ENCODE results near the gene FSIP2. TPM values are rescaled to one million over a fixed set of nuclear protein-coding genes. Genes with fewer than 3 reads are reported as not detected.

The FSIP2 gene
- polyA plus RNA-seq, 1 donor, result 1.8 TPM

- no peak overlapping the region for H3K4me3 ChIP-seq (ENCODE audit: low read length)
- no peaks in the 10 kb centered on the region for H3K4me1 ChIP-seq (ENCODE audit: control insufficient read depth, insufficient read depth, low read length)
- DNase-seq, result no peak
- H3K27me3 ChIP-seq (ENCODE audit: control insufficient read depth, insufficient read depth, low read length), result no peaks in the 10 kb centered on the region
- WGBS (ENCODE audit: insufficient coverage, low lambda C conversion rate), result 100% methylated on average over 1 of the region's 1 CpG
- no peaks in the 10 kb centered on the region for H3K36me3 ChIP-seq (ENCODE audit: control insufficient read depth, insufficient read depth, low read length)
- H3K27ac ChIP-seq (ENCODE audit: low read length), result no peak overlapping the region
- H3K9me3 ChIP-seq (ENCODE audit: control insufficient read depth, low read depth, low read length), result no peaks in the 10 kb centered on the region
Measured at GRCh38 chr2:185807351-185807750, 68.7 kb downstream of the FSIP2 start.

DNA sequence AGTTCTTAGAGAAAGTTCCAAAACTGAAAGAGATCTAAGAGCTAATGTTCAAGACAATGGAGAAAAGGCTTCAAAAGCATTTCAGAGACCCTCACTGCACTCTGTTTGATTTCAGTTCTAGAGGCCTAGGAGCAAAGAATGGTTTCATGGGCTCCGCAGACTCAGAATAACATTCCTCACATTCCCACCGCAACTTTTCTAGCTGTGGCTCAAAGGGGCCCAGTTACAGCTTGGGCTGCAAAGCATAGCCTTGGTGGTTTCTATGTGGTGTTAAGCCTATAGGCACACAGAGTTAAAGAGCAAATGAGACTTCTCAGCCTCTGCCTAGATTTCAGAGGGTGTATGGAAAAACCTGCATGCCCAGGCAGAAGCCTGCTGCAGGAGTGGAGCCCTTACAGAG, 73.0 kb downstream of the FSIP2 start:
- no peak overlapping the region for H3K4me3 ChIP-seq (ENCODE audit: low read length)
- no peaks in the 10 kb centered on the region for H3K9me3 ChIP-seq (ENCODE audit: control insufficient read depth, low read depth, low read length)
- no peaks in the 10 kb centered on the region for H3K36me3 ChIP-seq (ENCODE audit: control insufficient read depth, insufficient read depth, low read length)
- no peak overlapping the region for H3K27ac ChIP-seq (ENCODE audit: low read length)
- H3K27me3 ChIP-seq (ENCODE audit: control insufficient read depth, insufficient read depth, low read length), result no peaks in the 10 kb centered on the region
- DNase-seq, result no peak
- no peaks in the 10 kb centered on the region for H3K4me1 ChIP-seq (ENCODE audit: control insufficient read depth, insufficient read depth, low read length)
- WGBS (ENCODE audit: insufficient coverage, low lambda C conversion rate), result no CpG with 5 or more reads among the region's 2 CpGs

GRCh38 chr2:185813707-185814106, 75.1 kb downstream of the FSIP2 start:
- peaks cover 3% of the 10 kb centered on the region for H3K9me3 ChIP-seq (ENCODE audit: control insufficient read depth, low read depth, low read length)
- DNase-seq, result no peak
- H3K27me3 ChIP-seq (ENCODE audit: control insufficient read depth, insufficient read depth, low read length), result no peaks in the 10 kb centered on the region
- H3K4me3 ChIP-seq (ENCODE audit: low read length), result no peak overlapping the region
- H3K27ac ChIP-seq (ENCODE audit: low read length), result no peak overlapping the region
- H3K36me3 ChIP-seq (ENCODE audit: control insufficient read depth, insufficient read depth, low read length), result no peaks in the 10 kb centered on the region
- H3K4me1 ChIP-seq (ENCODE audit: control insufficient read depth, insufficient read depth, low read length), result no peaks in the 10 kb centered on the region
- 30% methylated on average over 1 of the region's 2 CpGs for WGBS (ENCODE audit: insufficient coverage, low lambda C conversion rate)

- Histone ChIP-seq H3K4me1 (ENCODE audit: control insufficient read depth, insufficient read depth, low read length) (no peaks in the 10 kb centered on the region), H3K9me3 (ENCODE audit: control insufficient read depth, low read depth, low read length) (peaks cover 7% of the 10 kb centered on the region), H3K27ac (ENCODE audit: low read length) (no peak overlapping the region)
Measured at GRCh38 chr2:185817991-185818390, 79.4 kb downstream of the FSIP2 start.

GRCh38 chr2:185821467-185821866, 82.9 kb downstream of the FSIP2 start:
- H3K4me1 ChIP-seq (ENCODE audit: control insufficient read depth, insufficient read depth, low read length), result no peaks in the 10 kb centered on the region
- no peak overlapping the region for H3K27ac ChIP-seq (ENCODE audit: low read length)
- peaks cover 7% of the 10 kb centered on the region for H3K9me3 ChIP-seq (ENCODE audit: control insufficient read depth, low read depth, low read length)
- no peaks in the 10 kb centered on the region for H3K27me3 ChIP-seq (ENCODE audit: control insufficient read depth, insufficient read depth, low read length)
- no peak for DNase-seq
- H3K36me3 ChIP-seq (ENCODE audit: control insufficient read depth, insufficient read depth, low read length), result no peaks in the 10 kb centered on the region
- no CpG with 5 or more reads among the region's 3 CpGs for WGBS (ENCODE audit: insufficient coverage, low lambda C conversion rate)
- H3K4me3 ChIP-seq (ENCODE audit: low read length), result no peak overlapping the region

More at GRCh38 chr2:185817991-185818390, 79.4 kb downstream of the FSIP2 start:
- no peak for DNase-seq
- H3K36me3 ChIP-seq (ENCODE audit: control insufficient read depth, insufficient read depth, low read length), result no peaks in the 10 kb centered on the region
- no peaks in the 10 kb centered on the region for H3K27me3 ChIP-seq (ENCODE audit: control insufficient read depth, insufficient read depth, low read length)
- H3K4me3 ChIP-seq (ENCODE audit: low read length), result no peak overlapping the region

- WGBS (ENCODE audit: insufficient coverage, low lambda C conversion rate), result 92% methylated on average over 2 of the region's 2 CpGs
- no peaks in the 10 kb centered on the region for H3K27me3 ChIP-seq (ENCODE audit: control insufficient read depth, insufficient read depth, low read length)
Measured at GRCh38 chr2:185823773-185824172, 85.2 kb downstream of the FSIP2 start.

GRCh38 chr2:185825557-185825956, 87.0 kb downstream of the FSIP2 start:
- Histone ChIP-seq H3K27me3 (ENCODE audit: control insufficient read depth, insufficient read depth, low read length) (no peaks in the 10 kb centered on the region), H3K9me3 (ENCODE audit: control insufficient read depth, low read depth, low read length) (no peaks in the 10 kb centered on the region), H3K27ac (ENCODE audit: low read length) (no peak overlapping the region), H3K4me3 (ENCODE audit: low read length) (no peak overlapping the region), H3K36me3 (ENCODE audit: control insufficient read depth, insufficient read depth, low read length) (no peaks in the 10 kb centered on the region), H3K4me1 (ENCODE audit: control insufficient read depth, insufficient read depth, low read length) (no peaks in the 10 kb centered on the region)
- no peak for DNase-seq

More at GRCh38 chr2:185823773-185824172, 85.2 kb downstream of the FSIP2 start:
- no peaks in the 10 kb centered on the region for H3K36me3 ChIP-seq (ENCODE audit: control insufficient read depth, insufficient read depth, low read length)
- no peaks in the 10 kb centered on the region for H3K4me1 ChIP-seq (ENCODE audit: control insufficient read depth, insufficient read depth, low read length)
- no peak overlapping the region for H3K27ac ChIP-seq (ENCODE audit: low read length)
- H3K4me3 ChIP-seq (ENCODE audit: low read length), result no peak overlapping the region
- peaks cover 4% of the 10 kb centered on the region for H3K9me3 ChIP-seq (ENCODE audit: control insufficient read depth, low read depth, low read length)
- no peak for DNase-seq

DNA sequence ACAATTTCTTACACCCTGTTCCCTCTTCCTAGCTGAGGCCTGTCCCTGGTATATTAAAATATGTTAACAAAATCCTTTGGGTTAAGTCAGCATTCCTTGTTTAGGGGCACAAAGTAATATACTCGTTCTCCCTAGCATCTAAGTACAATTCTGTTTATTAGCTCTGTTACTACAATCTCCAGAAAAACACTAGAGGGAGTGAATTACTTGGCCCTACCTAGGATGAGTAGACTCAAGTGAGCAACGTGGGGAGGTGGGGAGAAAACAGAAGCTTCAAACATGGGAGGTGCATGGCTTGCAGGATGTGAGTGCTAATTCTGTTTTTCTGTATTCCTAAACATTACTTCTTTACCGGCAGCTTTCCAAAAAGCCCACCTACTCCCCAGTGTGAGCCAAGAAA, 89.7 kb downstream of the FSIP2 start:
- Histone ChIP-seq H3K27ac (ENCODE audit: low read length) (no peak overlapping the region), H3K4me1 (ENCODE audit: control insufficient read depth, insufficient read depth, low read length) (no peaks in the 10 kb centered on the region), H3K36me3 (ENCODE audit: control insufficient read depth, insufficient read depth, low read length) (no peaks in the 10 kb centered on the region), H3K4me3 (ENCODE audit: low read length) (no peak overlapping the region), H3K9me3 (ENCODE audit: control insufficient read depth, low read depth, low read length) (no peaks in the 10 kb centered on the region), H3K27me3 (ENCODE audit: control insufficient read depth, insufficient read depth, low read length) (no peaks in the 10 kb centered on the region)
- DNase-seq, result no peak
- WGBS (ENCODE audit: insufficient coverage, low lambda C conversion rate), result no CpG with 5 or more reads among the region's 3 CpGs

GRCh38 chr2:185833864-185834263, 95.3 kb downstream of the FSIP2 start:
- Histone ChIP-seq H3K4me3 (ENCODE audit: low read length) (no peak overlapping the region), H3K27ac (ENCODE audit: low read length) (no peak overlapping the region), H3K9me3 (ENCODE audit: control insufficient read depth, low read depth, low read length) (peaks cover 12% of the 10 kb centered on the region), H3K27me3 (ENCODE audit: control insufficient read depth, insufficient read depth, low read length) (no peaks in the 10 kb centered on the region), H3K4me1 (ENCODE audit: control insufficient read depth, insufficient read depth, low read length) (no peaks in the 10 kb centered on the region), H3K36me3 (ENCODE audit: control insufficient read depth, insufficient read depth, low read length) (no peaks in the 10 kb centered on the region)
- no peak for DNase-seq
- 90% methylated on average over 1 of the region's 1 CpG for WGBS (ENCODE audit: insufficient coverage, low lambda C conversion rate)

DNA sequence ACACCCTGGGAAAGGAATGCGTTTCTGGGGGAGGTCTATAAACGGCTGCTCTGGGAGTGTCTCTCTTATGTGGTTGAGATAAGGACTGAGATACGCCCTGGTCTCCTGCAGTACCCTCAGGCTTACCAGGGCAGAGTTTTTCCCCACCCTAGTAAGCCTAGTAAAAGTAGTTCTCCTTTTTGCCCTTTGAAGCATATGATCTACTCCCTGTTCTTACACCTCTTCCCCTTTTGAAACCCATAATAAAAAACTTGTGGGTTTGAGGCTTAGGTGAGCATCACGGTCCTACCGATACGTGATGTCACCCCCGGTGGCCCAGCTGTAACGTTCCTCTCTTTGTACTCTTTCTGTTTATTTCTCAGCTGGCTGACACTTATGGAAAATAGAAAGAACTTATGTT, 97.4 kb downstream of the FSIP2 start:
- no peak overlapping the region for H3K27ac ChIP-seq (ENCODE audit: low read length)
- H3K4me3 ChIP-seq (ENCODE audit: low read length), result no peak overlapping the region
- no peaks in the 10 kb centered on the region for H3K36me3 ChIP-seq (ENCODE audit: control insufficient read depth, insufficient read depth, low read length)
- H3K27me3 ChIP-seq (ENCODE audit: control insufficient read depth, insufficient read depth, low read length), result no peaks in the 10 kb centered on the region
- no peak for DNase-seq
- 100% methylated on average over 2 of the region's 8 CpGs for WGBS (ENCODE audit: insufficient coverage, low lambda C conversion rate)
- peaks cover 12% of the 10 kb centered on the region for H3K9me3 ChIP-seq (ENCODE audit: control insufficient read depth, low read depth, low read length)
- no peaks in the 10 kb centered on the region for H3K4me1 ChIP-seq (ENCODE audit: control insufficient read depth, insufficient read depth, low read length)

DNA sequence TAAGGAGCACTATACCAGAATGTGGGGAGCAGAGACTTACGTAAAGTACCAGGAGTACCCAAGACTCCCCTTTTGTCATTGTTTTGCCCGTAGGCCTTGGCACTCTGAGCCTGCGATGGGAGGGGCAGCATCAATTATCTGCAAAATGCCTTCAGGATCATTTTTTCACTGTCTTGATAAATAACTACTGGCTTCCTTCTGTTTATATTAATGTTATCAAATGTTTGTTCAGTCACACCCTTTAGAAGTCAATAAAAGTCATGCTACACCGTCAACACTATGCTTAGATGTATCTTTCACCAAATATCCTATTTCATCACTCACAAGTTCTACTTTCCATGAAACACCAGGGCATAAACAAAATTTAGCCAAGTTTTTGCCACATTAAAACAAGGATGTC, 116.3 kb downstream of the FSIP2 start:
- no peaks in the 10 kb centered on the region for H3K9me3 ChIP-seq (ENCODE audit: control insufficient read depth, low read depth, low read length)
- H3K4me3 ChIP-seq (ENCODE audit: low read length), result no peak overlapping the region
- WGBS (ENCODE audit: insufficient coverage, low lambda C conversion rate), result 56% methylated on average over 1 of the region's 4 CpGs
- H3K27ac ChIP-seq (ENCODE audit: low read length), result no peak overlapping the region
- no peaks in the 10 kb centered on the region for H3K4me1 ChIP-seq (ENCODE audit: control insufficient read depth, insufficient read depth, low read length)
- DNase-seq, result no peak
- no peaks in the 10 kb centered on the region for H3K36me3 ChIP-seq (ENCODE audit: control insufficient read depth, insufficient read depth, low read length)
- no peaks in the 10 kb centered on the region for H3K27me3 ChIP-seq (ENCODE audit: control insufficient read depth, insufficient read depth, low read length)

All from large intestine (tissue), 3 donors.